ENCODE data around the gene SLC24A3.
"Not testable (repeated sequence)": the region's sequence is repeated elsewhere in the genome, so short reads cannot be mapped to it uniquely, and the experiment has no call there.

SLC24A3 gene

GRCh38 chr20:19609642-19610223, 397.3 kb downstream of the SLC24A3 start:
- DNase-seq: no peak

- no peak for DNase-seq
These were observed 403.2 kb downstream of the SLC24A3 start for GRCh38 chr20:19615629-19616028.

GRCh38 chr20:19616081-19616480, 403.6 kb downstream of the SLC24A3 start:
- no peak for DNase-seq

GRCh38 chr20:19616620-19617019, 404.2 kb downstream of the SLC24A3 start:
- no peak for DNase-seq

- DNase-seq: no peak
These were observed 404.8 kb downstream of the SLC24A3 start for GRCh38 chr20:19617256-19617655.

GRCh38 chr20:19618711-19619110, 406.3 kb downstream of the SLC24A3 start:
- DNase-seq: no peak

- DNase-seq: no peak
These were observed 407.5 kb downstream of the SLC24A3 start for GRCh38 chr20:19619904-19620430.

- no peak for DNase-seq
These were observed 408.0 kb downstream of the SLC24A3 start for GRCh38 chr20:19620446-19620845.

GRCh38 chr20:19621072-19621471, 408.6 kb downstream of the SLC24A3 start:
- no peak for DNase-seq

GRCh38 chr20:19624221-19624965, 412.0 kb downstream of the SLC24A3 start:
- DNase-seq: no peak

- DNase-seq: no peak
These were observed 413.0 kb downstream of the SLC24A3 start for GRCh38 chr20:19625426-19625825.

- DNase-seq: no peak
These were observed 414.5 kb downstream of the SLC24A3 start for GRCh38 chr20:19626896-19627295.

- peak; percentile 14 for DNase-seq
These were observed 416.2 kb downstream of the SLC24A3 start for GRCh38 chr20:19628570-19629134.

- no peak for DNase-seq
These were observed 419.0 kb downstream of the SLC24A3 start for GRCh38 chr20:19631410-19631809.

- no peak for DNase-seq
These were observed 421.5 kb downstream of the SLC24A3 start for GRCh38 chr20:19633985-19634384.

- not testable (repeated sequence) for DNase-seq
These were observed 427.1 kb downstream of the SLC24A3 start for GRCh38 chr20:19639471-19640045.

GRCh38 chr20:19642860-19643259, 430.4 kb downstream of the SLC24A3 start:
- no peak for DNase-seq

GRCh38 chr20:19644085-19644484, 431.6 kb downstream of the SLC24A3 start:
- no peak for DNase-seq

- DNase-seq: no peak
These were observed 434.5 kb downstream of the SLC24A3 start for GRCh38 chr20:19646963-19647362.

- DNase-seq: no peak
These were observed 435.6 kb downstream of the SLC24A3 start for GRCh38 chr20:19648024-19648423.

GRCh38 chr20:19649041-19649440, 436.6 kb downstream of the SLC24A3 start:
- no peak for DNase-seq

- DNase-seq: no peak
These were observed 440.2 kb downstream of the SLC24A3 start for GRCh38 chr20:19652591-19653026.

GRCh38 chr20:19653327-19653726, 440.9 kb downstream of the SLC24A3 start:
- DNase-seq: no peak

GRCh38 chr20:19654921-19655320, 442.5 kb downstream of the SLC24A3 start:
- no peak for DNase-seq

All from NCI-H1092 (cell line).